Spleen (tissue), 7 donors: ENCODE measurements around the gene TRIO.

ENCODE experiments used
- POLR2A ChIP-seq, 3 donors: fragments of 450-650 bp; IDR thresholded peaks; one replicate each; pipeline ENCODE4 v1.5.1; 2017; ENCODE audit warnings: antibody characterized with exemption in 3 of 3, mild to moderate bottlenecking in 1 of 3
- TF ChIP-seq, protein P1 (sequence below), 11 experiments: fragments of 200-600 bp in 7 of 11; fragments of 450-650 bp in 4 of 11; sonication (generic) in 4 of 11; IDR thresholded peaks in 8 of 11; conservative IDR thresholded peaks in 3 of 11; 1 replicate in 7 of 11; 2 replicates in 4 of 11; pipeline versions ENCODE4 v1.4.0 to v1.8.0; 2016 to 2021; ENCODE audit warnings: antibody characterized with exemption in 11 of 11, inconsistent platforms in 4 of 11, mild to moderate bottlenecking in 1 of 11
- donor health status: DM: no; HTN: no; CAD: no; lungs with moderate emphysema.
- donor health status: DM: no; HTN: no; CAD: no.
- donor health status: DM: no; HTN: no; CAD: no.

DNA sequence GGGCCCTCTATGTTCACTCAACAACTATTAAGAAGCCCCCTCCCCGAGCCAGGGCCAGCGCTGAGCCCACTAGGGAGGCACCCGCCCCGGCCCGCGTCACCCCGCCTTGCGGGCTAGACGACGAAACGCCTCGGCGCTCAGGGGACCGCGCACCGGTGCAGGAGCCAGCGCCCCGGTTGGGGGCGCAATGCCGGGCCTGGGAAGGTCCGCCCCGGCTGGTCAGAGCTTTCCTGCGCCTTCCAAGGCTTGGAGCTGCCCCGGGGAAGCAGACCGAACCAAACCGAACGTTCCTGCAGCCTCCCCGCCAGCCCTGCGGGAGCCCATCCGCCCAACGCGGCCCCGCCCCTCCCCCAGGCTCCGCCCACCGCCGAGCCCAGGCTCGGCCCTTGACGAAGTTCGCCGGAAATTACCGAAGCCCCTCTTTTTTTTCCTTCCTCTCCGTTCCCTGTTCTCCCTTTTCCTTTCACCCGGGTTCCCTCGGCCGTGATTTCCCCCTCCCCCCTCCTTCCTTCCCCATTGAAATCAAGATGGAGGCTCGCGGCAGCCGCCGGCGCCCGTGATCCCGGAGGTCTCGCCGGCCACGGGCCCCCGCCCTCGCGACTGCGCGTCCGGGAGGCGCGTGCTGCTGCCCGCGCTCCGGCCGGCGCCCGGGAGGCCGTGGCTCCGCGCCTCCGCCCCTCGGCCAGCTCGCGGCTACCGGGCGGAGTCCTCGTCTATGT is at the start of gene TRIO:
- TF ChIP-seq, protein P1, sequence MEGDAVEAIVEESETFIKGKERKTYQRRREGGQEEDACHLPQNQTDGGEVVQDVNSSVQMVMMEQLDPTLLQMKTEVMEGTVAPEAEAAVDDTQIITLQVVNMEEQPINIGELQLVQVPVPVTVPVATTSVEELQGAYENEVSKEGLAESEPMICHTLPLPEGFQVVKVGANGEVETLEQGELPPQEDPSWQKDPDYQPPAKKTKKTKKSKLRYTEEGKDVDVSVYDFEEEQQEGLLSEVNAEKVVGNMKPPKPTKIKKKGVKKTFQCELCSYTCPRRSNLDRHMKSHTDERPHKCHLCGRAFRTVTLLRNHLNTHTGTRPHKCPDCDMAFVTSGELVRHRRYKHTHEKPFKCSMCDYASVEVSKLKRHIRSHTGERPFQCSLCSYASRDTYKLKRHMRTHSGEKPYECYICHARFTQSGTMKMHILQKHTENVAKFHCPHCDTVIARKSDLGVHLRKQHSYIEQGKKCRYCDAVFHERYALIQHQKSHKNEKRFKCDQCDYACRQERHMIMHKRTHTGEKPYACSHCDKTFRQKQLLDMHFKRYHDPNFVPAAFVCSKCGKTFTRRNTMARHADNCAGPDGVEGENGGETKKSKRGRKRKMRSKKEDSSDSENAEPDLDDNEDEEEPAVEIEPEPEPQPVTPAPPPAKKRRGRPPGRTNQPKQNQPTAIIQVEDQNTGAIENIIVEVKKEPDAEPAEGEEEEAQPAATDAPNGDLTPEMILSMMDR (IDR thresholded peaks at IDR 0.05 in 8 of 11, conservative IDR thresholded peaks at IDR 0.05 in 3 of 11) = peak in 9 of 11 experiments; percentile 22 to 70 (median 57)
- TF ChIP-seq POLR2A (IDR thresholded peaks at IDR 0.05) = no peak
